ENCODE results near the gene CTNNA1.

Gene CTNNA1

GRCh38 chr5:138951986-138952735 lies 198.9 kb downstream of the CTNNA1 start:
- no peak for DNase-seq

- DNase-seq: no peak
These were observed 199.7 kb downstream of the CTNNA1 start for GRCh38 chr5:138952962-138953361.

DNA sequence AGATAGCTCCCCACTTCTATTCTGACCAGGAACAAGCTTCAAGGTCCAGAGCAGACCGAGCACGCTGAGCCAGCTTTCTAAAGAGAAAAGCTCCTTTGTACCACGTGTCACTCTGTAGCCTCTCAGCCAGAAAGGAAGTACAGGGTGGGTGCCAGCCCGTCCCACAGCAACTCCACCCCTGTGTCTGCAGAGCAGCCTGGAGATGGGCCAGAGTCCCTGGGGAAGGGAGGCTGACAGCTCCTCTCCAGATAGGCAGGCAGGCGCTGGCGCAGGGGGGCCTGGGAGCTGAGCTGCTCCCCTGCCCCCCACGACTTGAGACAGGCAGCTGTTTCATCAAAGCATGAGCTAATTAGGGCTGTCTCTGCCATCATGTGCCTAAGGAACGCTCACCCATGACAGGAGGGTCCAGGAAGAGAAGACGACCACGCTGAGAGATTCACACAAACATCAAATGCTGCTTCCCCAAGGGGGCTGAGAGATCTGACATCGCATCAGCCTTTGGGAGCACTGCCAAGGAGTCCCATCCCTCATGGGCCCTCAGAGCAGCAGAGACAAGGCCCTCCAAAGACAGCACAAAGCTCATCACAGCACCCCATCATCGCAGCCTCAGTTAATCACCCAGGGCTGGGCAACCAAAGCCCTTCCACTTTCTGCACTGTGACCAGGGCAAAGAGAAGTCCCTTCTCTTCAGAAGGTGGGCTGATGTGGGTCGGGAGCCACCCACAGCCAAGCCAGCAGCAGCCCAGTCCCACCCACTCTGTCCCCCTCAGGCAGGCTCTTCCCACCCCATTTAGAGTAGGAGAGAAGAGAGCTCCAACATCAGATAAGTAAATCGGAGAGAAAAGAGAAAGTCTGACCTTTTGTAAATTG lies 200.4 kb downstream of the CTNNA1 start:
- DNase-seq: peak; percentile 43 to 83 (median 76)

DNA sequence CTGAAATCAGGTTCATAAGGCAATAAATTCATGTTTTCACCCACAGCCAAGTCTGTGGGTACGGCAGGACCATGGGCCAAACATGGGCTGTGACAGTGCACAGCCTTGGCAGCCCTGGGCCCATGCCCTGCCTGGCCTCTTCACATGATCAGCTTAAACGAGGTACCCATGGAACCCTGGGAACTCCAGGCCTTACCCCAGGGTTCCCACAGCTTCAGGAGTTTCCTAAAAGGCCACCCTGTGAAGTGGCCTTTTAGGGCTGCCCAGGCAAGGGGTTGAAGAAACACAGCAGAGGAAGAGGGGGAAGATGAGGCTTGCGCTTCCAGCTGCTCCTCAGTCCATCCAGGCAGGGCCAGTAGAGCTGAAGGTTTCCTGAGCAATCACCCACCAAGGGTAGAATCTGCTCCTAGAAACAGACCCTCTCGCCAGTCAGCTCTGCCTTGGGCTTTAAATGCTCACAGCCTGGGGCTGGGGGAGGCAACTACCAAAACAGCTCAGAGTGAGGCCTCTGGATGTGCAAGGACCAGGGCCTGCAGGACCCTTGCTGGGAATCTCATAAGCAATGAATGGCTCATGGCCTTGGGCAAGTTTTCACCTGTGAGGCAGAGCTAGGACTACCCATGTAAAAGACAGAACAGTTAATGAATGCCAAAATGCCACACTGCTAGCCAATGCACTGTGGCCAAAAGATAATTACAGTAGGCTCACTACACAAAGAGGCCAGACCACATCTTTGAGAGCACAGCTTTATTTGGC lies 201.2 kb downstream of the CTNNA1 start:
- peak in 1 of 3 experiments; percentile 52 for DNase-seq

DNA sequence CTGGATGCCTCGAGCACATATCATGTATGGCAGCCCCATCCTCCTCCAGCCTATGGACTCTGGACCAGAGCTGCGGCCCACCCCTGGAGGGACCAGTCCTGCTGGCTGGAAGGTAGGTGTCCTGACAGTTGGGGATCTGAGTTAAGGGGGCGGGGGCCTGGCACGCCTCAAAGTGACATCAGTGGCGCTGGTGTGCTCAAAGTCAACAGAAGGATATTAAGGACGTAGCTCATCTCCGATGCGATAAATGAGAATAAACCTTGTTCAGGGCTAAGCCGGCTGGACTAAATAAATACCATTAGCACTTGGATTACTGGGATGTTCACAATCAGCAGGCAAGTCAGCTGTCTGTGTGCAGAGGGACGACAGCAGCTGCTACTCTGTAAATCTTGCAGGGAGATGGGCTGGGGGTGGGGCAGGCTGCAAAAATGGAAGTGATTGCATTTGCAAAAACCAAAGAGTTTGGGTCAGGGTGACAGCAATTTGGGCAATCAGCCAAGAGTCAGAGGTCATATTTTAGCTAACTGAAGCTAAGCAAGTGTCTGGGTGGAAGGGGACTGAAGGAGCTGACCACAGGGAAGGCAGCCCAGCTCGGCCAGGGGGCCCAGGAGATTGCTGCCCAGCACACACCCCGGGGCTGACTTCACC lies 201.9 kb downstream of the CTNNA1 start:
- peak; percentile 47 to 82 (median 76) for DNase-seq

- DNase-seq: no peak
These were observed 202.6 kb downstream of the CTNNA1 start for GRCh38 chr5:138955671-138956295.

DNA sequence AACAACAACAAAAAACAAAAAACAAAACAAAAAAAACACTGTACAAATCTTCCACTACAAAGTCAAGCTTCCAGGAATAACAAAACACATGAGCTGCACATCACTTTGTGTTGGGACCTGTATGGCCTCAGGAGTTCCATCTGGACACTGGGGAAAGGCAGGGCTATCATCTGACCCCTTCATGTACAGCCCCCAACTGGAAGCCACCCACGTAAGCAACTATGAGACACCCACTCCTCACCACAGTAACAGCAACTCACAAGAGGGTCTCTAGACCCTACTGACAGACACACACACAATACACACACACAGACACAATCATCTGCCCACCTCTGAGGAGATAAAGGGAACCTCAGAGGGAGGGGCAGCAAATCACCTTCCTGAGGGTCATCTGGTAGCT lies 203.6 kb downstream of the CTNNA1 start:
- no peak for DNase-seq

DNA sequence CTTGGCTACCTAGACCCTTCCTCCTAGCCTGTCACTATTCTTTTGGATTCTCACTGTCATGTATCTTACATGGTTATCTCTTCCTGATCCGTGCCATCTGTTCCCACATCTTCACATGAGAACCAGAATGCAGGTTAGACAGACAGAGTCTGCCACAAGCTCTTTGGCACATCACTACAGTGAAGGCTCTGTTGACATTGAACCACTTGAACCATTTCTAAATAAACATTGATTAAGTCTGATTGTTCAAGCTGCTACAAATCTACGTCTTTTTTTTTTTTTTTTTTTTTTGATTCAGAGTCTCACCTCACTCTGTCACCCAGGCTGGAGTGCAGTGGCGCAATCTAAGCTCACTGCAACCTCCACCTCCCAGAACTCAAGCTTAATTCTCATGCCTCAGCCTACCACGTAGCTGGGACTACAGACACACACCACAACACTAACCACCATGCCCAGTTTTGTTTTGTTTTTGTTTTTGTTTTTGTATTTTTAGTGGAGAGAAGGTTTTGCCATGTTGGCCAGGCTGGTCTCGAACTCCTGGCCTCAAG lies 207.0 kb downstream of the CTNNA1 start:
- DNase-seq: peak; percentile 6 to 78 (median 58)

DNA sequence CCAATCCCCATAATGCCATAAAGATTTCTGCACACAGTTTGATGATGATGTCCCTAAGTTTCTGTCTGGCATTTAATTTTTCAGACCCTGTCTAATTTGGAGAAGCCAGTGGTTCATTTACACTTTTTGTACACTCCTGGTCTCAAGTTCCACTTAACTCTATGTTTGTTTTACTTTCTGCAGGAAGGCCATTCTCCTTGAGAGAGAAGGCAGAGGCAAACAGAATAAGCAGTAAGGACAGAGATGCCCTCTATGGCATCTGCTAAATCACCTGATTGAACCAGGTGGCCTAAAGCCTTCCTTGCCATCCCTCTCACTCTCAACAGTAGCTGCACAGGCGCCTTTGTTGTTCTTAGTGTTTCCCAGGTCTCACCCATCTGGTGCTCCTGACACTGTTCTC lies 208.0 kb downstream of the CTNNA1 start:
- peak in 2 of 3 experiments; percentile 22 to 23 for DNase-seq

GRCh38 chr5:138961729-138962128 lies 208.5 kb downstream of the CTNNA1 start:
- no peak for DNase-seq

- DNase-seq: no peak
These were observed 209.6 kb downstream of the CTNNA1 start for GRCh38 chr5:138962614-138963370.

GRCh38 chr5:138963763-138964371 lies 210.6 kb downstream of the CTNNA1 start:
- DNase-seq: no peak

- DNase-seq: no peak
These were observed 211.5 kb downstream of the CTNNA1 start for GRCh38 chr5:138964647-138965201.

- no peak for DNase-seq
These were observed 212.4 kb downstream of the CTNNA1 start for GRCh38 chr5:138965626-138966025.

- DNase-seq: peak in 1 of 3 experiments; percentile 18
These were observed 213.2 kb downstream of the CTNNA1 start for GRCh38 chr5:138966236-138966985.

GRCh38 chr5:138967791-138968448 lies 214.7 kb downstream of the CTNNA1 start:
- DNase-seq: peak in 2 of 3 experiments; percentile 19 to 51

DNA sequence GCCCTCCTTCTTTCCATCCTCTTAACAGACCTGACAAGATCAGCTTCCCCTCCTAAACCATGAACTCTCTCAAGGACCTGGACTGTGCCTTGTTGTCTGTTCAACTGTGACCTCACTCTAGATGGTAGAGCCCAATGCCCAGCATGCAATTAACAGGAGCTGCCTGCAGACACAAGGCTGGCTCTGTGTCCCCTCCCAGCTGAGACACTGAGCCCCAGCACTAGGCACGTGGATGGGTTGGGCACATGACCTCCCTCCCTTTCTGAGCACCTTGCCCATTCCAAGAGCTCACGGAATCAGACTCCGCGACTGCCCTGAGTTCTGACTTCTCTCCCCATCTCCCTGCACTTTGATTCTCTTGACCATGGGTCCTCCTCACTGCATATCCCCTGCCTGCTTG lies 215.4 kb downstream of the CTNNA1 start:
- no peak for DNase-seq

DNA sequence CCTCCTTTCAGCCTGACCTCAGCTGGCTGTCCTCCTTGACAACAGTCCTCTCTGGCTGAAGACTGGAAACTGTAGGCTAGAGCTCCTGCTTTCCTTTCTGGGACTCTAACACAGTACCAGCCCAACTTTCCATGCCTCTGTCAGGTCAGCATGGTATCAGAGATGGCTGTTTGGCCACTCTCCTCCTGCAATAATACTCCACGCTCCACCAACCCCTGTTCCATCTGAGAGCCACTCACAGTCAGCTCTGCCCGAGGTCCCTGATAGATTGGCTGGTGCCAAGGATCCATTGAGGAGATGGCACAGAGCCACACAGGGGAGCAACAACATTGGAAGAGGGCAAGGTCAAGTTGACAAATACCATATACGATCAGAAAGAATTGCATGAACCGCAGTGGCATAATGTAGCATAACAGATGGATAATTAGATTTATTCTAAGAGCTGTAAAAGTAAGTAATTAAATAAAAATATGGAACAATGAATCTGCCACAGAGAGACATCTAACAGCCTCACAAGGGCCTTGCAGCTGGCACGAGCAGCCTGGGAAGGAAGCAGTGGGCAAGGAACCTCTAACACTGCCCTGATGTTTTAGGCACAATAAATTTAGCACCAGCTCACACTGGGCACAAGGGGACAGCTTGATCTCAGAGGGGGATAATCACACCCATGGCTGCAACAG lies 216.2 kb downstream of the CTNNA1 start:
- no peak for DNase-seq

Measured in NCI-H1417 (cell line).